ENCODE results near the gene S1PR5.

Gene S1PR5

GRCh38 chr19:10471909-10472308 lies 45.3 kb downstream of the S1PR5 start:
- no peak for DNase-seq (ENCODE audit: low read depth)

GRCh38 chr19:10468133-10468532 lies 49.1 kb downstream of the S1PR5 start:
- no peak for DNase-seq (ENCODE audit: low read depth)

GRCh38 chr19:10467104-10467706 lies 50.0 kb downstream of the S1PR5 start:
- DNase-seq (ENCODE audit: low read depth): no peak

- DNase-seq (ENCODE audit: low read depth): no peak
Measured at GRCh38 chr19:10464456-10464855, 52.8 kb downstream of the S1PR5 start.

Measured in T-helper 22 cell (primary cell).